Measurements from ENCODE around the gene MACIR.
"Not testable (repeated sequence)": the region's sequence is repeated elsewhere in the genome, so short reads cannot be mapped to it uniquely, and the experiment has no call there.

MACIR gene, protein sequence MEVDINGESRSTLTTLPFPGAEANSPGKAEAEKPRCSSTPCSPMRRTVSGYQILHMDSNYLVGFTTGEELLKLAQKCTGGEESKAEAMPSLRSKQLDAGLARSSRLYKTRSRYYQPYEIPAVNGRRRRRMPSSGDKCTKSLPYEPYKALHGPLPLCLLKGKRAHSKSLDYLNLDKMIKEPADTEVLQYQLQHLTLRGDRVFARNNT

DNA sequence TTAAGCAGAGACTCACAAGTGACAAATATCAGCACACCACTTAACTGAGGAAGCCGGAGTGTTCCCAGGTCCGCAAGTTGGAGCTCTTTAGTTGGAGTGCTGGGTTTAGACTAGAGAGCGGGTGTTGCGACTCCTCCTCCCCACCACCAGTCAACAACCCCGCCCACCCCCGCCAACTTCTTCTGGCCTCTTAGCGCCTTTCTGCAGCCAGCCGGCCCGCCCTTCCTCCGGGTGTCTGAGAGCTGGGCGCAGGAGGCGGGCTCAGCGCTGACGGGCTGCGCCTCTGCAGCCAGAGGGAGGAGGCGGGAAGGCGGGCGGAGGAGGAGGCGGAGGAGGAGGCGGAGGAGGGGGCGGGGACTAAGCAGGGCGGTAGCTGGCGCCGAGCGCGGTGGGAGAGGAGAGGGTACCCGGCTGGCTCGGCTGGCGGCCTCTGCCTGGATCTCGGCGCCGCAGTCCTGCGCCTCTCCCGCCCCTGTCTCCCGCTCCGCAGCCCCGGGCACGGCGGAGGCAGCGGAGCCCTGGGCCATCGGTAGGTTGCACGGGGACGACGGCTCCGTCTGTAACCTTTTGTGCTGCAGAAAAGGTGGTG, at the start of gene MACIR:
Gene MACIR (plus strand): TSS at position 396 of the 589 bp plus-strand sequence. CDS start 17,157 bp downstream, outside the sequence.
- peak; percentile 87 for DNase-seq (ENCODE audit: low read depth)

DNA sequence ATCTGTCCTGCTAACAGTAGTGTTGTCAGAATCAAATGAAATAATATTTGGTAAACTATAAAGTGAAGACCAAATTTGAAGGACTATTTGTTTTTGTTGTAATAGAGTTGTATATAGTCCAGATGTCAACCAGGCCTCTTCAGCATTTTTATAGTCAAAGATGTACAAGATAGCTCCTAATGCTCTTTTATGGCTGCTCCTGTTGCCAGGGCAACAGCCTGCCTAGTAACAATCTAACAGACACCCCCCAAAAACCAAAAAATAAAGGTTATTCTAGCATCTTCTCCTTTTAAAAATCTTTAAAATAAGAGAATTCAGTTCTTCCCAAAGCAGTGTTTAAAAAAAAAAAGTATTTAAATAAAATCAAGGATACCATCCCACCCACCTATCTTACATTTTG, 49.5 kb upstream of the MACIR start:
- DNase-seq (ENCODE audit: low read depth) = no peak

DNA sequence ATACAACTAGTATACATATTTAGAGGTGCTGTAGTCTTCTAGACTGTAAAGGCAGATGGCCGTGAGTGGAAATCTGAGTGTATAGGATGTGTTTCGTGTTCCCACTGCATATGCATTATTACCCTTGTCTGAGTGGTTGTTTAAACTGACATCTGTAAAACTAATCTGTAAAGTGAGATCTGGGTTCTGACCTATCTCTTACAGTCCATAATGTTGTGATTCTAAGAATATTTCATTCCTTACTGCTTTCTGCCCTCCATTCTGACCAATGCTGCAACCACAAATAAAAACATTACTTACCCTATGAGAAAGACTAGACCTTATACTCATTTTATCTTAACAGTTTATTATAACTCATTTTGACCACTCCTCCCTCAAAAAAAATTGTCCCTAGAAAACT, 47.6 kb upstream of the MACIR start:
- DNase-seq (ENCODE audit: low read depth) = no peak

DNA sequence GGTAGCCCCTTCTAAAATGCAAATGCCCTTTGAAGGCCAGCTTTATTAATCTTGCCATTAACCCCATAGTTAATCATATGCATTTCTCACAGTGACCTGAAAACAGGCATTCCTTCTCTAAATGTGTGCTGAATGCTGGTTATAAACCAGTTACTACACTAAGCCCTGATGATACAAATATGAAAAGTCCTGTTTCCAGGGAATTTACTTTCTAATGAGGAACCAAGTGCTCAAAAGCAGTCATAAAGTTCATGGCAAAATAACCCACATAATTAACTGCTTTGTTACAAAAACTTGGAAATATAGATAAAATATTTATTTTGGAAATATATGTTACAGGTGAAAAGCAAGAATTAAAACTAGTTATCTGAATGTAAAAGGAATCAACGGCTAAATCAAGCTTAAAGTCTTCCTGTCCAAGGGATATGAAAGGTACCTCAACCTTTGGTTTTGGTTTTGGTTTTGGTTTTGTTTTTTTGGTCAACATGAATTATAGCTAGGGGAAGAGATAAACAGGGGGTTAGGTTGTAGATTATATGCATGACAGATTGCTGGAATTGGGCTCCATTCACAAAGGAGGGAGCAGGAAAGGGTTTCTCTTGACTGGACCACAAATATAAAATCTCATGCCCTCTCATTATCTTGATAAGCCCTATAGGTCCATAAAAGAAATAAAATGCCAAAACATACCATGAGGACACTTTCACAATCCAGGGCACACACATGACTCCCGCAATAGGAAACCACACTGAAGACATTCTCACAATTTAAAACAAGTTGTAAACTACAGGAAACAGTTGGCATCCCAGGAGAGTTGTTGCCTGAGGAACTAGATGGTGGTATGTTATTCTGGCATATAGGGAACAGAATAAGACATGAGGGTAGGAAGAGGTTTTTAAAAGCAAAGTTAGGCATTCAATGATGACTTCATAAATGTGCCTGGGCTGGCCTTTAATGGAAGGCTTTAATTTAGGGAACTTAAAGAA, 46.7 kb upstream of the MACIR start:
- DNase-seq (ENCODE audit: low read depth) = no peak

DNA sequence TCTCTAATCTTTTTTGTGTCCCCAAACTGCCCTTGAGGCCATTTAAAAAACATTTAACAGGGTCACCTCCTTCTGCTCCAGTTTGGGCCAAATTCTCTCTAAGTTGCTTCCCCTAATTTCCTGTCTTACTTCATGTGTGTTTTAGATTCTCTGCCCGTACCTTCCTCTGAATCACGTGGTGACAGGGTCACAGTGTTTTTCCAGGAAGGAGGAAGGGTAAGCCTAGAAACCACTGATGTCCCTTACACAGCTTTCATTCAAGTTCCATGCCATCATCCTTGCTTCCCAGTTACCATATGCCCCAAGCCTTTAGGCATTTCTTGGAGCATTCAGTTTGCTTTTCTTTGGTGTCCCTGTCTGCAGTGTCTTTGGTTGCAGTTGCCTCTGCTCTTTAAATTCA, 42.4 kb upstream of the MACIR start:
- DNase-seq (ENCODE audit: low read depth) = no peak

DNA sequence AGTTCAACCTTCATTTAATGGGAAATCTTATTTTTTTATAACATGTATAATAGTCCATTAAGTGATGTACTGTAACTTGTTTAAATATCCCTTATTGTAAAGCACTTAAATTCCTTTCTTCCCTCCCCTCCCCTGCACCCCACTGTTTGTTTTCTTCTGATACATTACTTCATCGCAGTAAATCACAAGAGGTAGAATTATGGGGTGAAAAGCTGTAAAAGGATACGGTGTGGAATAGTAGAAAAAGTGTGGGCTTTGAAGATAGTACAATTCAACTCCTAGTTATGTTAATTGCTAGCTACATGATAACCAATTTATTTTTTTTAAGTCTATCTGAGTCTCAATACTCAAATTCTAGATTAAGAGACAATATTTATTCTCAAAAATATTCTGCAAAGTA, 41.9 kb upstream of the MACIR start:
- no peak for DNase-seq (ENCODE audit: low read depth)

DNA sequence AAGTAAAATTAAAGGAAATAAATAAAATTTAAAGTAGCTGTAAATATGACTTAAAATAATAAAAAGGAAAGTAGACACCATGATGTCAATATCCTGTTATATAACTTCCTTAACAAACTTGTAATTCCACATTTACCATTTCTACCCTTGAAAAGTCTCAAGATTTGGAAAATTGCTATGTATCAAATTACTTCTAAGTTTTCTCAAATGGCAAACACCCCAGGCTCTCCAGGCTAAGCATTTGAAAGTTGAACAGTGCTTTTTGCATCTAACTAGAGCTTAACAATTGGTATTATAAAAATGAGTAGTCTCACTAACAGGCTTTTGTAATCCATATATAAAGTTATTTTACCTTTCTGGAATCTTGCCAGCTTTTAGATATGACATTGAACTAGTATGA, 41.5 kb upstream of the MACIR start:
- no peak for DNase-seq (ENCODE audit: low read depth)

DNA sequence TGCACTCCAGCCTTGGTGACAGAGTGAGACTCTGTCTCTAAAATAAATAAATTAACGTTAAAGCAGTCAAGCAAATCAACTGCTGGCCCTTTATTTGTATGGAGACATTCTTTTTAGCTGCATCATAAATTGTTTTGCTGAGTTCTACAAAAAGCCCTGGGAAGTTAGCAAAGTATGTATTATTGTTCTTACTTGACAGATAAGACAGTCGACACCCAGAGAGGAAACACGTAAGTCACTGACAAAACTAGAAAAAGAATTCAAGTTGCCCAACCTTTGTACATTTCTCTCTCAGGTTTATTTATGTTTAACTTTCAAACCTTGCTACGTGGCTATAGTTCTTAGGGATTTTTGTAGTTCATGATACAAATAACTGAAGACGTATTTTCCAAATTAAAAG, 40.4 kb upstream of the MACIR start:
- no peak for DNase-seq (ENCODE audit: low read depth)

DNA sequence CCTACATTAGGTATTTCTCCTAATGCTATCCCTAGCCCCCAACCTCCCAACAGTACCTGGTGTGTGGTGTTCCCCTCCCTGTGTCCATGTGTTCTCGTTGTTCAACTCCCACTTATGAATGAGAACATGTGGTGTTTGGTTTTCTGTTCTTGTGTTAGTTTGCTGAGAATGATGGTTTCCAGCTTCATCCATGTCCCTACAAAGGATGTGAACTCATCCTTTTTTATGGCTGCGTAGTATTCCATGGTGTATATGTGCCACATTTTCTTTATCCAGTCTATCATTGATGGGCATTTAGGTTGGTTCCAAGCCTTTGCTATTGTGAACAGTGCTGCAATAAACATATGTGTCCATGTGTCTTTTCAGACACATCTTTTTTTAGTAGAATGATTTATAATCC, 39.5 kb upstream of the MACIR start:
- not testable (repeated sequence) for DNase-seq (ENCODE audit: low read depth)

DNA sequence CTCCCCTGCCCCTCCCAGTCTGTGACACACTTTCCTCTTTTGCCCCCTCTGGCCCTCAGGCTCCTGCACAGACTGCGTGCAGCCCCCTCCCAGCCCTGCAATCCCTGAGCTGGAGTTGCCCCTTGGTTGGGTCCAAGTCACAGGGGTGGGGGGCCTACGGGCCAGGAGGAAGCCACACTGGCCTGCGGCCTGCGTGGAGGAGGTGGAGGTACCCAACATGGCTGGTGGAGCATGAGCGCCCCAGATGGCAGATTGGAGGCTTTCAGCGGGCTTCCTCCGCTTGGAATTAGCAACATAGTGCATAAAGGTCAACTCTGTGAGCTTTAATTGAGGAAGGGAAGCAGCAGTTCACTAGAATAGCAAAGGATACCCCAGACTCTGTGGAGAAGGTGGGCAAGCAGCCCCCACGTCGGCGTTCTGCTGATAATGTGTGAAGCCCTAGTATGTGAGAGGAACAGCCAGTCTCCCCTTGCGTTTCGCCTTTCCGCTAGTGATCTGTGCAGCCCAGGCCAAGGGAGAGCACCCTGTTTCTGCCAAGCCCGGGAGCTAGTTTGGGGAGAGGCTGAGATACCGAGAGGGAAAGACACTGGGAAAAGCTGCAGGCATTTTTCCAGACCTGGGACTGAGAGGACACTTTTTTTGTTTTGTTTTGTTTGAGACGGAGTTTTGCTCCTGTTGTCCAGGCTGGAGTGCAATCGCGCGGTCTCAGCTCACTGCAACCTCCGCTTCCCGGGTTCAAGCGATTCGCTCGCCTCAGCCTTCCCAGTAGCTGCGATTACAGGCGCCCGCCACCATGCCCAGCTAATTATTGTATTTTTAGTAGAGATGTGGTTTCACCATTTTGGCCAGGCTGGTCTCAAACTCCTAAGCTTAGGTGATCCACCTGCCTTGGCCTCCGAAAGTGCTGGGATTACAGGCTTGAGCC, 35.3 kb upstream of the MACIR start:
- DNase-seq (ENCODE audit: low read depth) = no peak

DNA sequence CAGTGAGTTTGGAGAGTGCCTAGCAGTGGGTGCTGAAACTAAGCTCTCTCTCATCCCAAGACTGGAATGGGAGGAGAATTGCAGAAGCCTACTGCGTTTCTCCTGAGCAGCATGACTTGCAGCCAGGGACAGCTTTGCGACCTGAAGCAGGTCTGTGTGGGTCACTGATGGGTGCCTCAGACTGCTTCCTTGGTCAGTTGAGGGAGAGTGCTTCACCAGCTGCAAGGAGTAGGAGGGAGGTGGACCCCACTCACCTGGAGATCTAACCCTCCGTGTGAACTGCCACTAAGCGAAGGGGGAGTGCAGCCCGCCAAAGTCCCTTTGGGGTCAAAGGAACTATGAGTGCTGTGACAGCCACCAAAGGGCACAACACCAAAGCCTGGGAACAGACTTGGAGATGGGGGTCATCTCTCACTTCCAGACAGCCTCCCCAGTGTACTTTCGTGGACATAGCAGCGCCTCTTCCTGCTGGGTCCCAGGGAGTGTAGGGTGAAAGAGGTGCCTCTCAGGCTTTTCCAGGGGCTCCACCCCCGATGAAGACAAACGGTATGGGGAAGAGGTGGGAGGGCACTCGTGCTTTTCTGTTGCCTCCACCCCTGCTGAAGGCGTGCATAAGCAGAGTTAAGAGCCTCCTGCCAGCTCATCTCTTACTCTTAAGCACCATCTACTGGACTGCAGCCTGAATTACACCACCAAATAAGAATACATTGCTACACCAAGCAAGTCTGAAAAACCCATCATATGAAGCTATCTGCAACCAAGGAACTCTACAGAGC, 34.3 kb upstream of the MACIR start:
- DNase-seq (ENCODE audit: low read depth) = peak; percentile 4

DNA sequence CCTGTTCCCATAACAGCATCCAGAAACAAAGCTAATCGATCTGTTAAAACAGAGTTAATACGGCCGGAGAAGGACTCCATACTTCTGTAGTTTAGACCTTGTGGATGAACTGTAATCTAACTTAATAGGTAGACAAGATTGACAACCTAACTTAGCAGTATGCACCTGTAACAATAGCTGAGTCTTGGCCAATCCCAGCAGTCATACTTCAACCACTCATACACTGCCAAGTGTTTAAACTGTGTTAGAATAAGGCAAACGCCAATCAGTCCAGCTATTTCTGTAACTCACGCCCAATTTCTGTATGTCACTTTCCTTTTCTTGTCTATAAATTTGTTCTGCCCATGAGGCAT, 33.7 kb upstream of the MACIR start:
- no peak for DNase-seq (ENCODE audit: low read depth)

DNA sequence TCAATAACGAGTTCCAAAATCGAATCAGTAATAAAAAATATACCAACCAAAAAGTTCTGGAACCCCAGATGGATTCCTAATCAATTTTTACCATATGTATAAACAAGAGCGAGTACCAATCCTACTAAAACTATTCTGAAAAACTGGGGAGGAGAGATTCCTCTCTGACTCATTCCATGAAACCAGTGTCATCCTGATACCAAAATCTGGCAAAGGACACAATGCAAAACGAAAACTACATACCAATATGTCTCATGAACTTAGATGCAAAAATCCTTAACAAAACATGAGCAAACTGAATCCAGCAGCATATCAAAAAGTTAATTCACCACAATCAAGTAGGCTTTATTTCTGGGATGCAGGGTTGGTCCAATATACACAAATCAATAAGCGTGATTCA, 30.5 kb upstream of the MACIR start:
- DNase-seq (ENCODE audit: low read depth) = no peak

DNA sequence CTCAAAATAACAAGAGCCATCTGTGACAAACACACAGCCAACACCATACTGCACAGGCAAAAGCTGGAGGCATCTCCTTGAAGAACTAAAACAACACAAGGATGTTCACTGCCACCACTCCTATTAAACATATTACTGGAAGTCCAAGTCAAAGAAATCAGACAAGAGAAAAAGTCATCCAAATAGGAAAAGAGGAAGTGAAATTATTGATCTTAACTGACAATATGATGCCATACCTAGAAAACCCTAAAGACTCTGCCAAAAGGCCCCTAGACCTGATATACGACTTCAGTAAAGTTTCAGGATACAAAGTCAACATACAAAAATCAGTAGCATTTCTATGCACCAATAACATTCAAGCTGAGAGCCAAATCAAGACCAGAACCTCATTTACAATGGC, 30.0 kb upstream of the MACIR start:
- no peak for DNase-seq (ENCODE audit: low read depth)

DNA sequence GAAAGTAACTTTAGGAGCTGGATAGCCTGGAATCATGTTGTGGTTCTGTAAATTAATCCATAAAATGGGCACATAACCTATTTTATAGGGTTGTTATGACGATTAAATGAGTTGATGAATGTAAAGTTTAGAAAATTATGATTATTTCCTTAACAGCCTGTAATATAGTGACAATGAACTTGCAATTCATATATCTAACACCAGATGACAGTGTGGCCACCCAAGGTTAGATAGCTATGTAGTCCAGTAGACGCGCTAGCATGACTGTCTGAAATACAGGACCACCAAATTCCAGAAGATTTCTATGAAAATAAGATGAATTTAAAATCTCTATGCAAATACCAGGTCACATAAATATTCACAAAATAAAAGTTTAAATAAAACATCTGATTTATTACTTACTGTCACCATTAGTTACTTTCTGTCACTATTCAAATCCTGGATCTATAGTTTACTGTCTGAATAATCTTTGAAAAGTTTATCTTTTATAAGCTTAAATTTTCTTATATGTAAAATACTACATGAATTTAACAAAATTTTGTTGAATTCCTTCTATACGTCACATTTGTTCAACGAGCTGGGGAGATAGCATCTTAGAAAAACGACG, 26.1 kb upstream of the MACIR start:
- DNase-seq (ENCODE audit: low read depth) = no peak

DNA sequence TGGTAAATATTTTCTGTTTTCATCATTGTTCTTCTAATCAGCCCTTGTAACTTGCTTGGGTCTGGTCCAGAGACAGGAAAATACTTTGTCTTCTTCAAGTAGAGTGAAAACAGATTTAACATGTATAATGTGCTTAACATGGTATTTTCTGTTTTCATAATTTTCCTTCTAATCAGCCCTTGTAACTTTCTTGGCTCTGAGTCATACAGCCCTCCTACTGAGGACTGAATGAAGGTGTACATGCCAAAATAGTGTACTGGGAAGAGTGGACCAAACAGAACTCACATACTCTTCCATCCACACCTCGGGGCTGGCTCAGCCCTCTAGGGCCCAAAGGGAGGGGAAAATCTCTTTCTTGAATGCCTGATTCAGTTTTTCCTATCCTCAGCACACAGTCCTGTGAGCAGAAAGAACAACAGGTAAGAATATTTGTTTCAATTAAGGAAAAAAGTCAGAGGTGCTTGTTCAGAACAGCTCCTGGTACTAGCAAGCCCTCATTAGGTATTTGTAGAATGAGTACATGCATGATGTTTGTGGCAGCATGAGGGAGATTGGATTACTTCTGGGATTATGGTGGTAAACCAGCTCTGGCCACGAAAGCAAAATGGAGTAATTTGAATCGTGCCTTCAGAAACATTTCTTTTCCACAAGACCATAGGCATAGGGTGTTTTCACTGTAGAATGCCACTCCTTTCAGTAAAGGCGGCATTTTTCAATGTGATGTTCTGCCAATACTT, 24.2 kb upstream of the MACIR start:
- no peak for DNase-seq (ENCODE audit: low read depth)

DNA sequence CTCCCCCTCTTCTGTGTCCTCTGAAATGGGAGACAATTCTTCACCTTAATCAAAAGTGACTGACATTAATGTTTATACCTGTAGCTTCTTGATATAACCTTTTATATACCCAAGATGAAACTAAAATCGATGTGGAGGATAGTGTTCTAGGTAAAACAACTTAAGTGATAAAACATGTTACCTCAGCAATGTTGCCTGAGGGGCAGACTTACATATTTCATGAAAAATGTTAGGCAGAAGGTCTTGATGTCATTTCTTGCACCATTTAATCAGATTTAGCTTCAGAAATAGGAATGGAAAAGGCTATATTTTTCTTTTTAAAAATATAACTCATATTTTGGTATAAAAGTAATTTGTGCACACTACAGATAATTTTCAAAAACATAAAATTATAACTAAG, 22.7 kb upstream of the MACIR start:
- DNase-seq (ENCODE audit: low read depth) = no peak

DNA sequence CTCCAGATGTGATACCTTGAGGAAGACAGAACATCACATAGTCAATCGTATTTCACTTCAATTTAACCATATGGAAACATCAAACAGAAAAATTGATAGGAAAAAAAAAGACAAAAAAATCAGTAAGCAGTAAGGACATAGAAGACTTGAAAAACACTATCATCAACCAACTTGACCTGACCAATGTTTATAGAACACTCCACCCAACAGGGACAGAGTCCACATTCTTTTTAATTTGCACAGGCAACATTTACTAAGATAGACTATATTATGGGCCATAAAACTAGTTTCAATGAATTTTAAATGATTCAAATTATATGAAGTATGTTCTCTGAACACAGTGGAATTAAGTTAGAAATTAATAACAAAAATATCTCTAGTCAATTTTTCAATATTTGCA, 20.8 kb upstream of the MACIR start:
- DNase-seq (ENCODE audit: low read depth) = no peak

DNA sequence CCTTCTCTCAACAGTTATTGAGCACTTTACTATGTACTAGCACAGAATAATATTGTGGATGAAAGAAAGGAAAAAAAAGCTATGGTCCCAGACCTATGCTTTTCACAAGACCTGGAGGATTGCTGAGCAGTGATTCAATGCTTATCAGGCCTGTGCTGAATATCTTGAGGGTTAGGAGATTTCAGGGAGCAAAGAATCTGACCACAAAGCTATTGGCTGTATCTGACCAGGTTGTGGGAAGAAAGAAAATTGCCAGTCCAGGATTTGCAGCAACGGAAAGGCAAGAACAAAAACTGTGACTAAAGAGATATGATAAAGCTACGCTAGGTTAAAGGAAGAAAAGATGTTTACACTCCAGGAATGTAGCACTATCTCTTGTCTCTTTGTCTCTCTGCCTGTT, 14.9 kb upstream of the MACIR start:
- DNase-seq (ENCODE audit: low read depth) = no peak

DNA sequence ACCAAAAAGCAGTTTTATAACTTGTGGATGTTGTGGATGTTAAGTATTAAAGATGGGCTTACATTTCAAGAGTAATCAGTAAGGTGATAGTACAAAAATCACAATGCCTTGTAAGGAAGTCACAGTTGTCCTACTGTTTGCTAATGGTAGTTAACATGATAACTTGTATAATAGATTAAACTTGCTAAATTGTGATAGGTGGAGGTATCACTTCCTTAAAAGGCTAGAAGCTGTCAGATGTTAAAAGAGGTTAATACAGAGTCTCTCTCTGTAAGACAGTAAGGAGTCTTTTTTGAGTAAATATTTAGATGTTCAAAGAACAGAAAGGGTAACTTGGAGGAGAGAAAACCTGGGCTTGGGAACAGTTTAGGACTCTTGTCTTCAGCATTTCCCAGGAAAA, 14.2 kb upstream of the MACIR start:
- no peak for DNase-seq (ENCODE audit: low read depth)

Data from stimulated activated CD8-positive, alpha-beta memory T cell treated with anti-CD3 and anti-CD28 coated beads, Interleukin-12 subunit alpha, Interleukin-12 subunit beta, amount 100 ng/mL, for 1 hour (primary cell).